ENCODE measurements around the gene FCMR.
"Not testable (repeated sequence)": the region's sequence is repeated elsewhere in the genome, so short reads cannot be mapped to it uniquely, and the experiment has no call there.

FCMR gene

GRCh38 chr1:206924592-206925105 lies 2.9 kb upstream of the FCMR start:
- no peaks in the 10 kb centered on the region for H3K36me3 Mint-ChIP-seq (ENCODE audit: low read depth)
- no peaks in the 10 kb centered on the region for H3K27me3 Mint-ChIP-seq (ENCODE audit: low read depth)
- H3K27ac Mint-ChIP-seq, result no peak overlapping the region
- H3K4me3 Mint-ChIP-seq, result no peak overlapping the region
- H3K9me3 Mint-ChIP-seq, result no peaks in the 10 kb centered on the region
- TF ChIP-seq CTCF (IDR thresholded peaks at IDR 0.05; ENCODE audit: unreplicated experiment in 3 of 3), result no peak
- H3K4me1 Mint-ChIP-seq, result no peaks in the 10 kb centered on the region

GRCh38 chr1:206923961-206924557 lies 2.3 kb upstream of the FCMR start:
- H3K36me3 Mint-ChIP-seq (ENCODE audit: low read depth); H3K4me3 Mint-ChIP-seq; H3K27me3 Mint-ChIP-seq (ENCODE audit: low read depth); H3K27ac Mint-ChIP-seq; H3K9me3 Mint-ChIP-seq; H3K4me1 Mint-ChIP-seq: not testable (repeated sequence)

GRCh38 chr1:206923009-206923960 lies 1.5 kb upstream of the FCMR start:
- no peaks in the 10 kb centered on the region for H3K9me3 Mint-ChIP-seq
- H3K27me3 Mint-ChIP-seq (ENCODE audit: low read depth), result no peaks in the 10 kb centered on the region
- no peaks in the 10 kb centered on the region for H3K4me1 Mint-ChIP-seq
- no peak overlapping the region for H3K27ac Mint-ChIP-seq
- H3K4me3 Mint-ChIP-seq, result no peak overlapping the region
- TF ChIP-seq CTCF (IDR thresholded peaks at IDR 0.05; ENCODE audit: unreplicated experiment in 3 of 3), result no peak
- no peaks in the 10 kb centered on the region for H3K36me3 Mint-ChIP-seq (ENCODE audit: low read depth)

GRCh38 chr1:206922524-206922923 lies 783 bp upstream of the FCMR start:
- Mint-ChIP-seq H3K4me3 (no peak overlapping the region), H3K36me3 (ENCODE audit: low read depth) (no peaks in the 10 kb centered on the region), H3K27me3 (ENCODE audit: low read depth) (peaks cover 4% of the 10 kb centered on the region), H3K9me3 (no peaks in the 10 kb centered on the region), H3K4me1 (no peaks in the 10 kb centered on the region), H3K27ac (no peak overlapping the region)
- no peak for TF ChIP-seq CTCF (IDR thresholded peaks at IDR 0.05; ENCODE audit: unreplicated experiment in 3 of 3)

GRCh38 chr1:206918076-206918475 lies 3.7 kb downstream of the FCMR start:
- TF ChIP-seq CTCF (IDR thresholded peaks at IDR 0.05; ENCODE audit: unreplicated experiment in 3 of 3), result no peak
- Mint-ChIP-seq H3K9me3 (no peaks in the 10 kb centered on the region), H3K4me3 (no peak overlapping the region), H3K36me3 (ENCODE audit: low read depth) (no peaks in the 10 kb centered on the region), H3K27ac (no peak overlapping the region), H3K27me3 (ENCODE audit: low read depth) (peaks cover 37% of the 10 kb centered on the region), H3K4me1 (no peaks in the 10 kb centered on the region)

- no peak for TF ChIP-seq CTCF (IDR thresholded peaks at IDR 0.05; ENCODE audit: unreplicated experiment in 3 of 3)
- Mint-ChIP-seq H3K27me3 (ENCODE audit: low read depth) (peaks cover 54% of the 10 kb centered on the region), H3K27ac (no peak overlapping the region), H3K4me1 (no peaks in the 10 kb centered on the region), H3K9me3 (no peaks in the 10 kb centered on the region), H3K36me3 (ENCODE audit: low read depth) (no peaks in the 10 kb centered on the region), H3K4me3 (no peak overlapping the region)
These were observed 5.6 kb downstream of the FCMR start for GRCh38 chr1:206916000-206916709.
